Measurements from ENCODE around the gene SNAP47. TPM values are rescaled to one million over a fixed set of nuclear protein-coding genes. Genes with fewer than 3 reads are reported as not detected.
A peak's percentile ranks its signal among the peaks of the same experiment; 100 is the strongest.

The SNAP47 gene
- polyA plus RNA-seq, 1 donor, result 25.2 TPM

GRCh38 chr1:227768640-227769039, 33.4 kb downstream of the SNAP47 start:
- H3K36me3 ChIP-seq (ENCODE audit: control insufficient read depth, insufficient read depth, low read length), result peaks cover 49% of the 10 kb centered on the region
- no peak overlapping the region for H3K4me3 ChIP-seq (ENCODE audit: low read length)
- H3K27ac ChIP-seq (ENCODE audit: low read length), result peak overlapping the region; percentile 55
- WGBS (ENCODE audit: insufficient coverage, low lambda C conversion rate), result no CpG with 5 or more reads among the region's 6 CpGs
- H3K4me1 ChIP-seq (ENCODE audit: control insufficient read depth, insufficient read depth, low read length), result peaks cover 26% of the 10 kb centered on the region
- no peaks in the 10 kb centered on the region for H3K9me3 ChIP-seq (ENCODE audit: control insufficient read depth, low read depth, low read length)
- H3K27me3 ChIP-seq (ENCODE audit: control insufficient read depth, insufficient read depth, low read length), result no peaks in the 10 kb centered on the region
- DNase-seq, result no peak

DNA sequence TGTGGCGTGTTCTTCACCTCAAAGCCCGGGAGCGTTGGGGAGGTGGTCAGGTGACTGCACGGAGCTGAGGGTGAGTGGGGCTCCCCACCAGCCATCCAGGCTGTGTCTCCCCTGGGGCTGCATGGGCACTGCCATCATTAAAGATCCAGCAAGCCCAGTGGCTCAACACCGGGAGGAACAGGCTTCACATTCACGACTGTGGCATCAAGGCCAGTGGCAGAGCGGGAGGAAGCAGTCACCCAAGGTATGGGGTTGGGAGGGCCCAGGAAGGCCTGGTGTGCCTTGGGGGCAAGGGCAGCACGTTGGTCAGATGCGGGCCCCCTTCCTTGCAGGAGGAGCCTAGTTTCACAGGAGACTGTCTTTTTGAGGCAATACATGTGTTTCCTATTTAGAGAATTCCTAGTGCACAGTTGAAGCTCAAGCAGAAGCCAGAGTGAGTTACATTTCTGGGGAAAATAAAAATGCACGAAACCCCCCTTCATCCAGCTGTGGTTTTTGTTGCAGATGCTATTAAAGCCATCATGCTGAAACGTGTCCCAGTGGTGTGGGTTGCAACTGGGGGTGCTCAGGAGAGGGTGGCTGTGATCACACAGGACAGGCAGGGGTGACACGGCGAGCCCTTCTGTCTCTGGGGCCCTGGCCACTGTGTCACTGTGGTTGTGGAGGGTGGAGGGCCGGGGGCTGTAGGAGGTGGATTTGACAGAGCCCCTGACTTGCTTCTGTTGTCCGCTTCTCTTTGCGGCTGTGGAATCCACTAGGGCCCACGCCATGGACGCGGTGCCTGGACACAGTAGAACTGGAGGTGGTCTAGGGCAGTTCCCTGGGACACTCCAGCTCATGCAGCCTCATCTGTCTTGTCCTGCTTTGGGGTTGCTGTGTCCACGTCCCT, 34.1 kb downstream of the SNAP47 start:
- H3K36me3 ChIP-seq (ENCODE audit: control insufficient read depth, insufficient read depth, low read length), result peaks cover 44% of the 10 kb centered on the region
- no CpG with 5 or more reads among the region's 20 CpGs for WGBS (ENCODE audit: insufficient coverage, low lambda C conversion rate)

DNA sequence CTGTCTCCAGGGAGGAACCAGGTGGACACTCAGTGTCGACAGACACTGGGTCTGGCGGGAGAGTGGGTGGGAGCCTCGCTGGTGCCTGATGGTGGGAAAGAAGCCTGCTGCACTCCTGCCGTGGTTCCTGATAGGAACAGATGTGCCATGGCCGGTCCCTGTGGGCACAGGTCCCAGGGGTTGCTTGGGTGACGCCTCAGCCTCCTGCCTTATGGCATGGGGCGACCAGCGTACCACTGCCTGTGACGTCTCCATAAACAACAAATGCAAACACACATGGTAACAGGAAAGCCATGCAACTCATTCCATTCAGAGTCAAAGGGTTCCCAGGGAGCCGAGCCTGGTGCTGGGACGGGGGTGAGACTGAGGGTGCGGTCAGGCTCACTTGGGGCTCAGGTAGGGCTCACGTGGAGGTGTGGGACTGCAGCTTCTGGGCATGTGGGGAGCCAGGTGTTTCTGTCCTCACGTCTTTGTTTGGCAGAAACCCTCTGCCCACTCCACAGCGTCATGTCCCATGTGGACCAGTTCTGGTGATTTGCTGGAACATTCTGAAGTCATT, 34.8 kb downstream of the SNAP47 start:
- Histone ChIP-seq H3K27ac (ENCODE audit: low read length) (no peak overlapping the region), H3K36me3 (ENCODE audit: control insufficient read depth, insufficient read depth, low read length) (peaks cover 44% of the 10 kb centered on the region), H3K4me1 (ENCODE audit: control insufficient read depth, insufficient read depth, low read length) (peaks cover 29% of the 10 kb centered on the region), H3K9me3 (ENCODE audit: control insufficient read depth, low read depth, low read length) (no peaks in the 10 kb centered on the region), H3K4me3 (ENCODE audit: low read length) (no peak overlapping the region), H3K27me3 (ENCODE audit: control insufficient read depth, insufficient read depth, low read length) (no peaks in the 10 kb centered on the region)
- no peak for DNase-seq
- WGBS (ENCODE audit: insufficient coverage, low lambda C conversion rate), result no CpG with 5 or more reads among the region's 15 CpGs

More for the DNA sequence above, 34.1 kb downstream of the SNAP47 start:
- Histone ChIP-seq H3K9me3 (ENCODE audit: control insufficient read depth, low read depth, low read length) (no peaks in the 10 kb centered on the region), H3K4me3 (ENCODE audit: low read length) (no peak overlapping the region), H3K4me1 (ENCODE audit: control insufficient read depth, insufficient read depth, low read length) (peaks cover 26% of the 10 kb centered on the region), H3K27me3 (ENCODE audit: control insufficient read depth, insufficient read depth, low read length) (no peaks in the 10 kb centered on the region), H3K27ac (ENCODE audit: low read length) (no peak overlapping the region)
- no peak for DNase-seq

GRCh38 chr1:227770812-227771211, 35.6 kb downstream of the SNAP47 start:
- peaks cover 34% of the 10 kb centered on the region for H3K4me1 ChIP-seq (ENCODE audit: control insufficient read depth, insufficient read depth, low read length)
- H3K27ac ChIP-seq (ENCODE audit: low read length), result no peak overlapping the region
- no peak overlapping the region for H3K4me3 ChIP-seq (ENCODE audit: low read length)
- no peak for DNase-seq
- no peaks in the 10 kb centered on the region for H3K27me3 ChIP-seq (ENCODE audit: control insufficient read depth, insufficient read depth, low read length)
- WGBS (ENCODE audit: insufficient coverage, low lambda C conversion rate), result no CpG with 5 or more reads among the region's 13 CpGs
- peaks cover 40% of the 10 kb centered on the region for H3K36me3 ChIP-seq (ENCODE audit: control insufficient read depth, insufficient read depth, low read length)
- no peaks in the 10 kb centered on the region for H3K9me3 ChIP-seq (ENCODE audit: control insufficient read depth, low read depth, low read length)

DNA sequence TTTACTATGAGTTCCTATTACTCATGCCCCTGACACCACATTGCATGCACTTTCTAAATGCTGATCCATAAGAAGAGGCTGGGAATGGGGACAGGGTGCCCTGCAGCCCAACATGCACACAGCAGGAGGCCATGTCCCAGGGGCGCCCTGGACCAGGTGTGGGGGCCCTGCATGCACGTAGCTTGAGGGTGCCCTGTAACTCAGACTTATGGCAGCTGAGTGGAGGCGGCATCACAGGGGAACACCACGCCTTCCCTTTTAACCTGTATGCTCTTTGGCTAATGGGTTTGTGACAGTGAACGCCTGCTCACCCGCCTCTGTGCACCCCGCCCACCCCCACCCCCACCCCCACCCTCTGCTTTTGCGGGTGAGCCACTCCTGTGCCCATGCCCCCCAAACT, 36.1 kb downstream of the SNAP47 start:
- Histone ChIP-seq H3K4me3 (ENCODE audit: low read length) (no peak overlapping the region), H3K27ac (ENCODE audit: low read length) (no peak overlapping the region), H3K4me1 (ENCODE audit: control insufficient read depth, insufficient read depth, low read length) (peaks cover 34% of the 10 kb centered on the region), H3K9me3 (ENCODE audit: control insufficient read depth, low read depth, low read length) (no peaks in the 10 kb centered on the region), H3K27me3 (ENCODE audit: control insufficient read depth, insufficient read depth, low read length) (no peaks in the 10 kb centered on the region), H3K36me3 (ENCODE audit: control insufficient read depth, insufficient read depth, low read length) (peaks cover 45% of the 10 kb centered on the region)
- no CpG with 5 or more reads among the region's 8 CpGs for WGBS (ENCODE audit: insufficient coverage, low lambda C conversion rate)
- DNase-seq, result no peak

DNA sequence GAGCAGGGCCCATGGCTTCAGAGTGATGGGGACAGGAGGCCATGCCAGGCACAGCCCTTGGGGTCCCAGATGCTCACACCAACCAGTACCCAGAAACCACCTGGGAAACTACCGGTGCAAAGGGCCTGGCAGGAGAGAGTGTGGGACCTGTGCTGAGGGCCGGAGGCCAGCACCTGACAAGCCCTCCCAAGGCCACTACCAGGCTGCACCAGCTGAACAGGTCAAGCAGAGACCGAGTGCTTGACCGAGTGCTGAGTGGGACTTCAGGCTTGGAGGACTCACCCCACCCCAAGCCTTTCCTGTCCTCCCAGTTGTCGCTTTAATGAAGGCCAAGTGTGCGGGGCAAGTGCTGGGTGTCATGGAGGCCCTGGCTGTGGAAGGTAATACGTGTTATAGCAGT, 36.5 kb downstream of the SNAP47 start:
- no CpG with 5 or more reads among the region's 7 CpGs for WGBS (ENCODE audit: insufficient coverage, low lambda C conversion rate)
- peaks cover 43% of the 10 kb centered on the region for H3K36me3 ChIP-seq (ENCODE audit: control insufficient read depth, insufficient read depth, low read length)
- DNase-seq, result no peak
- H3K27me3 ChIP-seq (ENCODE audit: control insufficient read depth, insufficient read depth, low read length), result no peaks in the 10 kb centered on the region
- no peak overlapping the region for H3K27ac ChIP-seq (ENCODE audit: low read length)
- H3K9me3 ChIP-seq (ENCODE audit: control insufficient read depth, low read depth, low read length), result no peaks in the 10 kb centered on the region
- H3K4me1 ChIP-seq (ENCODE audit: control insufficient read depth, insufficient read depth, low read length), result peaks cover 30% of the 10 kb centered on the region
- no peak overlapping the region for H3K4me3 ChIP-seq (ENCODE audit: low read length)

- Histone ChIP-seq H3K9me3 (ENCODE audit: control insufficient read depth, low read depth, low read length) (no peaks in the 10 kb centered on the region), H3K4me1 (ENCODE audit: control insufficient read depth, insufficient read depth, low read length) (peaks cover 15% of the 10 kb centered on the region), H3K27me3 (ENCODE audit: control insufficient read depth, insufficient read depth, low read length) (no peaks in the 10 kb centered on the region), H3K27ac (ENCODE audit: low read length) (no peak overlapping the region), H3K4me3 (ENCODE audit: low read length) (no peak overlapping the region), H3K36me3 (ENCODE audit: control insufficient read depth, insufficient read depth, low read length) (peaks cover 32% of the 10 kb centered on the region)
- DNase-seq, result no peak
- WGBS (ENCODE audit: insufficient coverage, low lambda C conversion rate), result 100% methylated on average over 1 of the region's 15 CpGs
These were observed 38.3 kb downstream of the SNAP47 start for GRCh38 chr1:227773558-227773957.

DNA sequence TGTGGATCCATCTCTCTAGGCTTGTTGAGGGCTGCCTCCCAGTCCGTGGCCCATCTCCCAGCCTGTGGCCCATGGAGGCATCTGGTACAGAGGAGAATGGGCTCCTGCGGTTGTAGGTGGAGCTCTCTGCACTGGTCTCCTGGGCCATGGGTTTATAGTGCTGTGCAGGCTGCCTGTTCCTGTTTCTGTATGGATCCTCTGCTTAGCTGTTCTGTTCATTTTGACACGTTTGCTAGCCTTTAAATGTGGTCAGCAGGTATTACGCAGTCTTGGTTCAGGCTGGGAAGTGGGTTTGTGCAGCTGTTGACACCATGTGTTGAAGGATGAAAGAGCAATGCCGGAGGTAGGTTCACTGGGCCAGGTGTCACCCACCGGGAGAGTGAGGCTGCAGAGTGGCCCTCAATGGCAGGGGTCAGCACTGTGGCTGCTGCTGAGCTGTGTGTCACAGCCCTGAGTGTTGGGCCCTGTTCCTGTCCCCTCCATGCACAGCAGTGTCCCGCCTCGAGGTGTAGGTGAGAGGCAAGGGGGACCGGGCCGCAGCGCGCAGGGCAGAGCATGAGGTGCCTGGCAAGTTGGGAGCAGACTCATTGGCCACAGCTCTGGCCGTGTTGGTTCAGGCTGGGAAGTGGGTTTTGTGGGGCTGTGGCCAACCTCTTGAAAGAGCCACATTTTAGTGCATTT, 39.0 kb downstream of the SNAP47 start:
- DNase-seq, result no peak
- Histone ChIP-seq H3K27me3 (ENCODE audit: control insufficient read depth, insufficient read depth, low read length) (no peaks in the 10 kb centered on the region), H3K4me1 (ENCODE audit: control insufficient read depth, insufficient read depth, low read length) (peaks cover 9% of the 10 kb centered on the region), H3K27ac (ENCODE audit: low read length) (no peak overlapping the region), H3K4me3 (ENCODE audit: low read length) (no peak overlapping the region), H3K36me3 (ENCODE audit: control insufficient read depth, insufficient read depth, low read length) (peaks cover 28% of the 10 kb centered on the region), H3K9me3 (ENCODE audit: control insufficient read depth, low read depth, low read length) (no peaks in the 10 kb centered on the region)
- no CpG with 5 or more reads among the region's 13 CpGs for WGBS (ENCODE audit: insufficient coverage, low lambda C conversion rate)

DNA sequence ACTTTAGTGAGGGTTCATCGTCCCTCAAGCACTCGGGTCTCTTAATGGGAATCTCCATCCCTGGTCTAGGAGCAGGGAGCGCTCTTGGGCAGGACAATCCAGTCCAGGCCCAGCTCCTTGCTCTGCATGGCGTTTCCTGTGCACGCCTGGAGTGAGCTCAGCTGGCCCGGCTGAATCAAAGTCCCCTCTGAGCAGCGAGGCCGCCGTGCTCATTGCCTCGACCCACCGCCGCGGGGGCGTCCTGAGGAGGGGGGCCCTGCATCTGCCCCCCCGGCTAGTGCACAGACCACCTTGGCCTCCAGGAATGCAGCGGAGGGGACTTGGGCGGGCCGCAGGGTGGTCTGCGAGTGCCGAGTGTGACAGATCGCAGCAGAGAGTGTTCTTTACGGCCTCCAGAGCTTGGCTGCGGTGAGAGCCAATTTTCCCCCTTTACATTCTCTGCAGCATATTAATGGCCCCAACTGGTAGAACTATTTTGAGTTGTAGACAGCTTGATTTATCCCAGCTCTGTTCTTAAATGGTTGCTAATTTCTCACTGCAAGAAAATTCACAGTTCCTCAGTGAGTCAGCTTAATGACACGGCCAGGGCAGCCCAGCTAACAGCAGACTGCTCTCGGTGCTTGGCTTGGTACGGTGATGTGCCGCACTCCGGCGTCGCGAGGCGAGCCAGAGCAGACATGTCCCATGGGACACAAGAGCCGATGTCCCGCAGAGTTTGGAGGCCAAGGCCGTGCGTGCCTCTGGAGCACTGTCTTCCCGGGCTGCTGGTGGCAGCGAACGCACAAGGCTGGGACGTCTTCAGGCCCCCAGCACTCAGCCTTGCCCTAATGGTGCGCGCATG, 39.8 kb downstream of the SNAP47 start:
- Histone ChIP-seq H3K9me3 (ENCODE audit: control insufficient read depth, low read depth, low read length) (no peaks in the 10 kb centered on the region), H3K27ac (ENCODE audit: low read length) (no peak overlapping the region), H3K36me3 (ENCODE audit: control insufficient read depth, insufficient read depth, low read length) (peaks cover 24% of the 10 kb centered on the region), H3K4me3 (ENCODE audit: low read length) (no peak overlapping the region), H3K27me3 (ENCODE audit: control insufficient read depth, insufficient read depth, low read length) (no peaks in the 10 kb centered on the region), H3K4me1 (ENCODE audit: control insufficient read depth, insufficient read depth, low read length) (peaks cover 9% of the 10 kb centered on the region)
- peak in 1 of 2 donors; percentile 20 for DNase-seq
- no CpG with 5 or more reads among the region's 42 CpGs for WGBS (ENCODE audit: insufficient coverage, low lambda C conversion rate)

GRCh38 chr1:227775841-227776240, 40.6 kb downstream of the SNAP47 start:
- no peak overlapping the region for H3K27ac ChIP-seq (ENCODE audit: low read length)
- DNase-seq, result no peak
- H3K4me1 ChIP-seq (ENCODE audit: control insufficient read depth, insufficient read depth, low read length), result peaks cover 9% of the 10 kb centered on the region
- H3K36me3 ChIP-seq (ENCODE audit: control insufficient read depth, insufficient read depth, low read length), result peaks cover 24% of the 10 kb centered on the region
- no peaks in the 10 kb centered on the region for H3K27me3 ChIP-seq (ENCODE audit: control insufficient read depth, insufficient read depth, low read length)
- no peaks in the 10 kb centered on the region for H3K9me3 ChIP-seq (ENCODE audit: control insufficient read depth, low read depth, low read length)
- no peak overlapping the region for H3K4me3 ChIP-seq (ENCODE audit: low read length)
- no CpG with 5 or more reads among the region's 10 CpGs for WGBS (ENCODE audit: insufficient coverage, low lambda C conversion rate)
